KOPT-K1 (cell line): ENCODE data around the gene CLCF1.

Experiments used
- H3K27ac ChIP-seq: fragments of 200-600 bp; sonication (generic); 2 replicates; pipeline ENCODE4 v1.5.1; 2016; ENCODE audit warnings: antibody characterized with exemption, mild to moderate bottlenecking, low read depth, low read length; ENCODE audit not compliant: poor library complexity, severe bottlenecking
- H3K36me3 ChIP-seq: fragments of 200-600 bp; sonication (generic); 2 replicates; pipeline ENCODE4 v1.5.1; 2017; ENCODE audit warnings: antibody characterized with exemption, mild to moderate bottlenecking, low read length, moderate library complexity; ENCODE audit not compliant: insufficient read depth
- H3K9me3 ChIP-seq: fragments of 200-600 bp; sonication (generic); 2 replicates; pipeline ENCODE4 v1.5.1; 2017; ENCODE audit warnings: antibody characterized with exemption, low read length, mild to moderate bottlenecking; ENCODE audit not compliant: insufficient read depth, poor library complexity, severe bottlenecking

CLCF1 gene

DNA sequence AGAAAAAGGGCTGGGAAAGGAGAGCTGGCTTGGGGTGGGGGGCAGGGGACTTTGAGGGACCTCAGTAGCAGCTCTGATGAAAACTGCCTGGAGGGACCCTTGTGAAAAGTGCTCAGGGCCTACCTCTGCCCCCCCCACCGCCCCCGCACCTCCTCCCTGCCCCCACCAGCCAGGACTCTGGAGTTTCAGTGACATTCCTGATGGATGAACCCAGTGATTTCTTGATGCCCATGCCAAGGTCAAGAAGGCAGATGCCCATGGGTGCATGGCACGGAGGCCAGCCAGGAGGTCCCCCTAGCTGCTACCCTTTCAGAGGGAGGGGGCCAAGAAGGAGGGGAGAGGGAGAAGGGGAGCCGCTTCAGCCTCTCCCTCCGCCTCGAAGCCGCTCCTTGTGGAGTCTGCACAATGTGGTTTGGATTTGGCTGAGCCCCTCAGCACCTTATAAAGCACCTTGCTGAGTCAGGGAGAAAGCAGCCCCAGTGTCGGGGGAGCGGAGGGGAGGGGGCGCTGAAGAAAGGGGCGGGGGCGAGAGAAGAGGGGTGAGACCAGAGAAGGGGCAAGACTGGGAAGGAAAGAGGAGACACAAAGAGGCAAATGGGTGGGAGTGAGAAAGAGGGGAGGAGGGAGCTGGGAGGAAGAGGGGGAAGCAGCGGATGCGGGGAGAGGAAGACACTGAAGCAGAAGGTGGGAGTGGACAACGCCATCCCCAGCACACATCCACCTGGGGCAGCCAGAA, 2.1 kb upstream of the CLCF1 start:
- Histone ChIP-seq H3K36me3 (no peaks in the 10 kb centered on the region), H3K9me3 (no peaks in the 10 kb centered on the region), H3K27ac (no peak overlapping the region)

DNA sequence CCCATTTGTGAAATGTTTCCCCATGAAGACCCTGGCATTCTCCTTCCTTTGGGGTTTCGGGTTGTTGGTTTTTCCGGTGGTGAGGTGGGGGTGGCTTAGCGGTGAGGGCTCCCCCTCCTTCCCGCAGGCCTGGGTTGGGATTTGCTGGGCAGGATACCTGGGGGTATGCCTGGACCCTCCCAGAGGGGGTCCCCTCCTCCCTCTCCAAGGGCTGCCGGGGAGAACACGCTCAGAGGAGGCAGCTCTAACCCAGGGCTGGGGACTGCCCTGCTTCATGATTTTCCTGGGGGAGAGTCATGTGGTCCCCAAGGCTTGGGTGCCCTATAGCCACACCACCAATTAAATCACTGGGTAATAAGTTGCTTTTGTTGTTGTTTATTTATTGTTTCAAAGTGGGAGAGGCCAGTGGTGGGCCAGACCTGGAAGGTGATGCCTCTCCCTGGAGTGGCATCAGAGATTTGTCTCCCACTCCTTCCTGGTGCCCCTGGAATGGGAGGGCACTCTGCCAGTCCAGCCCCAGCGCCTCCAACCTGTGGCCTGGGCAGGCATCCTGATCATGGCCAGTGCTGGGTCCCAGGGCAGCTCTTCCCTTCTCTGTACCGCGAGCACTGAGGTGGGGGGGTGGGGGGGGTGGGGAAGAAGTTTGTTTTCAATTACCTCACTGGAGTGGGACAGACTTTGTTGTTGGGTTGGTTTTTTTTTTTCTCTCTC, 1.3 kb upstream of the CLCF1 start:
- Histone ChIP-seq H3K27ac (no peak overlapping the region), H3K9me3 (no peaks in the 10 kb centered on the region), H3K36me3 (no peaks in the 10 kb centered on the region)

DNA sequence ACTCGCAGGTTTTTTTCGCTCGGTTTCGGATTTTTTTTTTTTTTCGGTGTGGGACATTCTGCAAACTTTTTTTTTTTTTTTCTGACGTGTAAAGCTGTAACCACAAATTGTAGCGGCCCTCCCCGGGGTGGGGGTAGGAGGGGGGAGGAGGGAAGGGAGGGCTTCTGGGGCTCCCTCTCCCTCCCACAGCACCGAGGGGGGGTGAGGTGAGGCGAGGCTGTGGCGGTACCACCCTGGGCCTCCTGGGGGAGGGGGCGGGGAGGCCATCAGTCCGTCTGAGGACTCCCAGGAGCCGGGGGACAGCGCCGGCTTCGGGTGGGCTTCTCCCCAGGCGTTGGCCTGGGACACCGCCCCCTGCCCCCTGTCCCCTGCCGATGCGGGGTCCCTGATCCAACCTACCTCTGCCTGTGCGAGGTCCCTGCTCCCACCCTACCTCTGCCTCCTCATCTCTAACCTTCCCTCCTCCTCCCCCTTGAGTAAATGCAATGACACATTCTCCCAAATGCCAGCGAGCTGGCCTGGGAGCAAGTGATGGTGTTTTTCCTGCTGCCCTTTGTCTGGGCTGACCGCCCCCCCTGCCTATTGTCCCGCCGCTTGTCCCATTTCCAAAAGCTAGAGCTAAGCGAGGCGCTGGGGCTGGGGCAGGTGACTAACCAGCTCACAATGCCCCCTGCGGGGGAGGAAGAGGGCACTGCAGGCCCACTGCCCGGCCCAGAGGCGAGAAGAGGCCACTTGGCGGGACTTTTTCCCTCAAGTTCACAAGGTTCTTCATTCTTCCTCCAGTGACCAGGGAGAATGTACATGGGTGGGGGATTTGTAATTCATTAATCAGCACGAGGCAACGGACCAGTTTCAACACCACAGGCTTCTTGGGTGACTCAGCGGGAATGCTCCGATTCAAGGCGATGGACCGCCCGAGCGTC, 511 bp upstream of the CLCF1 start:
- Histone ChIP-seq H3K27ac (no peak overlapping the region), H3K36me3 (no peaks in the 10 kb centered on the region), H3K9me3 (no peaks in the 10 kb centered on the region)

DNA sequence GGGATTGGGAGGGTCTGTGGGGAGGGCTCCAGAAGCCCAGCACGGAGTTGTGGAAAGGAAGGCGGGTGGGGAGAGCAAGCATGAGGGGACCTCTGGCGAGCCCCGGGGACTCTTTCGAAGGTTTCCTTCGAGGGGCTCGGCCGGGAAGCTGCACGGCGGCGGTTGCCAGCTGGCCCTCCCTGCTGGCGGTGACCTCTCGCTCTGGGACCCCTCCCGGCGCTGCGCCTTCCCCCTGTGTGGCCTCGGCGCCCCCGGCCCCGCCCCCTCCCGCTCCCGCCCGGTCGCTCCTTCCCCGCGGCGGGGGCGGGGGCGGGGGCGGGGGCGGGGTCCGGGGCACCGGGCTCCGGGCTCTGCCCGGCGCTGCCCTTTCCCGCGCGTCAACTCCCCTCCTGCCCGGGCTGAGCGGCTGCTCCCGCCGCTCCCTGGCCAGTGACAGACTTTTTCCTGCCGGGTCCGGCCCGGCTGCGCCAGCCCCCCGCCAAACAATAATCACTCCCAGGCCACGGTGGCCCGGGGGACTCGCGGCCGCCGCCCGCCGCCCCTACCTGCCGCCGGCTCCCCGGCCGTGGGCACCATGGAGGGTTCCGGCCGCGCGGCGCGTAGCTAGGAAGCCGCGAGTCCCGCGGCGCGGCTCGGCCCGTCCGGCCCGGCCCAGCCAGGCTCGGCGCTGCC, 941 bp downstream of the CLCF1 start:
- Histone ChIP-seq H3K36me3 (no peaks in the 10 kb centered on the region), H3K9me3 (no peaks in the 10 kb centered on the region), H3K27ac (no peak overlapping the region)

DNA sequence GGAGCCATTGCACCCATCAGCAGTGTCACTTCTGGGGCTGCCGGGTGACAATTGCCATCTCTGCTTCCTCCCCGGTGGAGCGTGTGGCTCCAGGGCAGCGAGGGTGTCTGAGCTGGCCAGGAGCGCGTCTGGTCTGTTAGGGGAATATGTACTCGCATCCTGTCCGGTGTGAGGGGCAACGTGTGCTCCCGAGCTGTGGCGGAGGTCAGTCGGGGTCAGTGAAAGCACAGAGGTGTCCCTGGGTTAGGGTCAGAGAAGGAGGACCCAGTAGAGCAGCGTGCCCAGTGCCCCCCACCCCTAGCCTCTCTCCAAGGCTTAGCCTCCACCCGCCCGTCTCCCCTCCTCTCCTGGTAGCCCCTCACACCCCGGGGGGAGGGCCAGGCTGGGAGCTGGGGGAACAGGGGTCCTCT, 1.5 kb downstream of the CLCF1 start:
- H3K36me3 ChIP-seq = no peaks in the 10 kb centered on the region
- H3K27ac ChIP-seq = no peak overlapping the region
- H3K9me3 ChIP-seq = no peaks in the 10 kb centered on the region

DNA sequence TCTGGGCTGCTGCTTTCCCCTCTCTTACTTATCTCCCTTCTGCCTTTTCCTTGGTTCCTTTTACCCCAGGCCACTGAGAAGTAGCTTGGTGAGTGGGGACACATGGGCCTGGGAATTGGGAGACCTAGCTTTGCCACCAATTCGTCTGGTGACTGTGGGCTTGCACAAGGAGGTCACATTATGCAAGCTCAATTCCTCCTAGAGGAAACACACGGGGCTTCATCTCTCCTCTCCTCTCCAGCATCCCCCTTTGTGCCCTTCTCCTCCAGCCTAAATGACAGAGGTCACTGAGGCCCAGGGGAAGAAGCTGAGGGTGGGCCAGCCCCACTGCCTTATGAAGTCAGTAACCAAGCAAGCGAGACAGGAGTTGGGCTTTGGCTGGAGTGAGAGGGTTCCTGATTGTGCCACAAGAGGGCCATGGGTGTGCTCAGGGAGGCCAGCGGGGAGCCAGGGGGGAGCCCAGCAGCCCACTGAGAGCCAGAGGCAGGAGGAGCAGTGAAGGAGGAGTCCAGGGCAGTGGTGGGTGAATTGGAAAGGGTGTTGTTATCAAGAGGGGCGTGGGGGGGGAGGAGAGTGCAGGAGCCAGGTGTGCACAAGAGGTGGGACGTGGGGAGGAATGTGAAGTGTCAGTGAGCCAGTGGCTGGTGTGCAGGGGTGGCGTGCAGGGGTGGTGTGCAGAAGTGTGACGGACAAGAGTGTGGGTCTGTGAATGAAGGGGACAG, 2.0 kb downstream of the CLCF1 start:
- H3K36me3 ChIP-seq = no peaks in the 10 kb centered on the region
- no peak overlapping the region for H3K27ac ChIP-seq
- H3K9me3 ChIP-seq = no peaks in the 10 kb centered on the region

DNA sequence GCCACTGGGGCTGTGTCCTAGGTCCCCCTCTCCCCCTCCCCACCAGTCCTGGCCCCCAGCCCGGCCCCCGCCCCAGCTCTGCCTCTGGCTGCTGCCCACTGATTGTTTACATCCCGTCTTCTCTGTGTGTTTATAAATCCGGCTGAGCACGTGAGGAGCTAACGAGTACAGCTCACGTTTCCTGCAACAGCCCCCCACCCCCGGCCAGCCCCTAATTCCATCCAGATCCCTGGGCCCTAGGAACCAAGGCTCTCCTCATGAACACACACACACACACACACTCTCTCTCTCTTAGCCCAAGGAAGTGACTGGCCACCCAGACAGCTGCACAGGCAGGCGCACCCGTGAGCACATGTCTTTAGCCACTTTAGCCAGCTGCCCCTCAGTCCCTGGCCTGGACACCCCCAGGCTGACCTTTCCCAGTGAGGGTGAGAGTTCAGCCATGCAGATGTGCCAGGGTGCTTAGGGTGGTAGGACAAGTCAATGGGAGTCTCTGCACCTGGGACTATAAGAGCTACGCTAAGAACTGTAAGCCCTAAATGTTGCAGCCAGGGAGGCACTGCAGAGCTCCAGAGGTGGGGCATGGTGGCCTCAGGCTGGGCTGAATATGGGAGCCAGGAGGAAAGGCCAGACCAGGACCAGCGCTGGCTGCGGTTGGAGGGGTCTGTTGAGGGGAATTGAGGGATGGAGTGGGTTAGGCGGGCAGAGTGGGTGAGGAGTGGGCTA, 2.9 kb downstream of the CLCF1 start:
- no peak overlapping the region for H3K27ac ChIP-seq
- H3K9me3 ChIP-seq = no peaks in the 10 kb centered on the region
- H3K36me3 ChIP-seq = no peaks in the 10 kb centered on the region

DNA sequence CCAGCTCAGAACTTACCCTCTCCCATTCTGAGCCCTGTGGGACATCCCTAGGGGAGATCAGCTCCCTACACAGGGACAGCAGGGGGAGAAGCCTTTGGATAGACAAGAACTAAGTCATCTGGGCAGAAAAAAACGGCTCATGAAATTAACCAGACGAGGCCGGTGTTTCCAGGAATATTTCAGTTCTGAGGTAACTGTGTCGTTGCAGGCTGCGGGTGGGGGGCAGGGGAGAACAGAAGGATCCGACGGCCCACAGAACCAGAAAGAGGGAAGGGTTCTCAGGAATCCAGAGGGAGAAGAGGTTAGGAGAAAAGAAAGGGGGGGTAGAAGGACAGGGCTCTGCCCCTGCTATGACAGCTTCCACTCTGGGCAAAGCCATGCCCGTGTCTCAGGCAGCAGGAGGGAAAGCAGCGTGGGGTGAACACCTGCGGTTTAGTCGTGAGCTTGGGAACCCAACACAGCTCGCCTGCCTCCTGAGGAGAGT, 3.6 kb downstream of the CLCF1 start:
- H3K27ac ChIP-seq = no peak overlapping the region
- H3K36me3 ChIP-seq = no peaks in the 10 kb centered on the region
- no peaks in the 10 kb centered on the region for H3K9me3 ChIP-seq

DNA sequence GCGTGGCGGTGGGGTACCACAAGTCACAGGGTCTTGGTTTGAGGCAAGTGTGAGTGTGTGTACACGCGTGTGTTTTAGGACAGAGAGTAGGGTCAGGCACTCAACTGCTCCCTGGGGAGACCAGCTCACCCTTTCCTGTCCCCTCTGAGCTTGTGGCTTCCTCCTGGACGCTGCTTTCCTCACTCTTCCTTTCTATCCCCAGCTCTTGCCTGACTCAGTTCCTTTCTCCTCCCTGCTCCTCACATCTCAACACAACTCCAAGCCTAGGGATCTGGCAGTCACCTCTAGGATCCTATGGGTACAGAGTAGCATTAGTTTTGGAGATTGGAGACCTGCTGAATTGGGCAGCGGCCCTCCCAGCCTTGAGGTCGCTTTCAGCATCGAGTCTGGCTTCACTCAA, 4.1 kb downstream of the CLCF1 start:
- Histone ChIP-seq H3K9me3 (no peaks in the 10 kb centered on the region), H3K36me3 (no peaks in the 10 kb centered on the region), H3K27ac (no peak overlapping the region)

DNA sequence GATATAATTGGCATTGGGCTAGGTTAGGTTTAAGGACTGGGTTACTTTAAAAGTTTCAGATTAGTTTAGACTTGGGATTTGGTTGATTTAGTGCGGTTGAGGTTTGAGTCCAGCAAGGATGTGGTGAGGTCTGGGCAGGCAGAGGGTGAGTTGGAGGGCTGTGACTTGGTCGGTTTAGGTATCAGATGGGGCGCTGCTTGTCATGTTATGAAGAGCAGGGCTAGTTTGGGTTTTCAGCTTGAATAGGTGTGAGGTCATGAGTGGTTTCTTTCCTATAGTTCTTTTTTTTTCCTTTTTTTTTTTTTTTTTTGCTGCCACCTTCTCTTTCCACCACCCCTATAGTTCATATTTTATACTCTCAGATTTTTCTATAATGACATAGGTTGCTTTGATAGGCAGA, 4.8 kb downstream of the CLCF1 start:
- no peaks in the 10 kb centered on the region for H3K9me3 ChIP-seq
- no peaks in the 10 kb centered on the region for H3K36me3 ChIP-seq
- H3K27ac ChIP-seq = no peak overlapping the region

DNA sequence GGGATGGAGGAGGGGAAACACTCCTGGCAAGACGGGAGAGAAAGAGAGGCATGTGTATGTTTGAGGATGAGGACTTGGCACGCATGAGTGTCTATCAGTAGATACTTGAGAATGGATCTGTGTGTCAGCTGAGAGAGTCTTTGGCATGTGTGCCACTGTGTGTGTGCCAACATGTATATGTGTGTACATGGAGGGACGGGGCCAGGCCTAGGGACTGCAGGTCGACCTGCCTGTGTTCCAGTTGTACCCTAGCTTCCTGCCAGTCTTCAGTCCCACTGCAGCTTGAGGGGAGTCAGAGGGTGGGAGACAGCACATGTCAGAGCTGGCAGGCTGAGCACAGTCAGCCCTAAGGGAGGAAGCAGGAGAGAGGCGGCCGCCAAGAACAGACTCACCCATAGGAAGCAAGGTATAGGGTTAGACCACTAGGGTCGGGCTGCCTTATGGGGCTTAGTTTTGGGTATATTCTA, 5.6 kb downstream of the CLCF1 start:
- H3K27ac ChIP-seq = no peak overlapping the region

DNA sequence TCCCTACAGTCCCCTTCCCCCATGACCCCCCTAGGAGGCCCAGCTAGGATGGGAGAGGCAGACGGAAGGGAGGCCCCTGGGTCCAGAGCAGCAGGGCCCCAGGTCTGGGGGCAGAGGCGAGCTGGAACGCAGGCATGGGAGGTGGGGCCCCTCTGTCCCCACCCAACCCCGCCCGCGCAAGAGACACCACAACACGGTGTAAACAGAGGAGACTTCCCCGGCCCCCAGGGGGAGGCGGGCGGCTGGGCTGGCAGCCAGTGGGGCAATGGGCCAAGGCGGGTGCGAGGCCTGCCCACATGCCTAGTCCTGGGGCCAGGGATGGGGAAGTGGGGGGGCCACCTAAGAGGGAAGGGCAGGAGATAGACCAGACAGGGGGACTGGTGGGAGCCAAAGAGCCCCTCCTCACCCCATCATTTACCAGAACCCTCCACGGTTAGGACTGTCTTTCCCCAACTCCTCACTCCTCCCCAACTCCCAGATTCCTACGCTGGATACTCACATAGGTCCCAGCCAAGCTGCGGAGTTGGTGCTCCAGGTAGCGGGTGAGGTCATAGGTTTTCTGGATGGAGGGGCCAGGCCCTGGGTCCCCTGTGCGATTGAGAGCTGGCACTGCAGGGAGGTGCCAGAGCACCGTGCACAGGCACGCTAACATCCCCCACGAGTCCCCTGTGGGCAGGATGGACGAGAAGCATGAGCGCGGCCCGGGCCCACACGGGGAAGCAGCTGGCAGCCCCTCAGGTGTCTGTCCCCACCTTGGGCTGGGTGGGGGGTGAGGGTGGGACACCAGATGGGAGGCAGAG, 6.2 kb downstream of the CLCF1 start:
- H3K36me3 ChIP-seq = no peaks in the 10 kb centered on the region
- H3K27ac ChIP-seq = no peak overlapping the region
- no peaks in the 10 kb centered on the region for H3K9me3 ChIP-seq

More for the DNA sequence above, 5.6 kb downstream of the CLCF1 start:
- Histone ChIP-seq H3K36me3 (no peaks in the 10 kb centered on the region), H3K9me3 (no peaks in the 10 kb centered on the region)

DNA sequence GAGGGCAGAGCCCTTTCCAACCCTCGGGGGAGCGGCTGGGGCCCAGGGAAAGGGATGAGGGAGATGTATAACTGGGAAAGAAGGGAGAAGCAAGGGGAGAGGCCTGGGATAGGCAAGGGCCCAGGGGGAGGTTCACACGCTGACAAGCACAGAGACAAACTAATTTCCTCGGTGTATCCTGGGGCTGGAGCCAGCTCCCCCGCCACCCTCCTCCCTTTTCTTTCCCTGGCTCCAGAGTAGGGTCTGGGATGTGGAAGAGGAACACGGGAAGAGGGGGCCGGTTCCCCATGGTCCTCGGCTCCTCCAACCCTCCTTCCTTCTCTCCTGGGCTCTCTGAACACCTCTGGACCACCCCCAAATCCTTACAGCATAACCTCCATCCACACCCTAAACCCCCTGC, 6.9 kb downstream of the CLCF1 start:
- Histone ChIP-seq H3K36me3 (no peaks in the 10 kb centered on the region), H3K9me3 (no peaks in the 10 kb centered on the region), H3K27ac (no peak overlapping the region)
